Activated CD4-positive, alpha-beta T cell treated with anti-CD3 and anti-CD28 coated beads for 4 hours (primary cell): ENCODE measurements around the gene TFEB.

Experiments
- DNase-seq, 2 donors: peaks; one replicate each; pipeline ENCODE4 v3.0.0-alpha.2; 2020

TFEB gene

GRCh38 chr6:41704656-41705310, 30.6 kb downstream of the TFEB start:
- DNase-seq: no peak

DNA sequence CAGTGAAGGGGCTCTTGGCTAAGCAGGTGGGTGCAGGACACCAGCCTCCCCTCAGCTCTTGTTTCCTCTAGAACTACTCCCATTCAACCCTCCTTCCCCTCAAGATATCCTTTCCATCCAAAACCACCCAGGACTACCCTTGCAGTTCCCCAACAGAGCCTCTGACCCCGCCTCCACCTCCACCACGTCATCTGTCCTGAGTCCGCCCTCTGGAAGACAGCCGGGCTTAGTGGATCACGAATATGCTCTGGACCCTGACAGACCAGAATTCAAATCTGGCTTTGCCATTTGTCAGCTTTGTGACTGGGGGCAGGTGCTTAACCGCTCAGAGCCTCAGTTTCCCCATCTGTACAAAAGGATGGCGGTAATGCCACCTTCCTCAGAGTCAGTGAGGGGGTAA, 31.4 kb downstream of the TFEB start:
- DNase-seq: no peak

- no peak for DNase-seq
Measured at GRCh38 chr6:41702771-41703494, 32.5 kb downstream of the TFEB start.

GRCh38 chr6:41702089-41702745, 33.2 kb downstream of the TFEB start:
- DNase-seq: no peak

GRCh38 chr6:41700463-41701347, 34.7 kb downstream of the TFEB start:
- no peak for DNase-seq

DNA sequence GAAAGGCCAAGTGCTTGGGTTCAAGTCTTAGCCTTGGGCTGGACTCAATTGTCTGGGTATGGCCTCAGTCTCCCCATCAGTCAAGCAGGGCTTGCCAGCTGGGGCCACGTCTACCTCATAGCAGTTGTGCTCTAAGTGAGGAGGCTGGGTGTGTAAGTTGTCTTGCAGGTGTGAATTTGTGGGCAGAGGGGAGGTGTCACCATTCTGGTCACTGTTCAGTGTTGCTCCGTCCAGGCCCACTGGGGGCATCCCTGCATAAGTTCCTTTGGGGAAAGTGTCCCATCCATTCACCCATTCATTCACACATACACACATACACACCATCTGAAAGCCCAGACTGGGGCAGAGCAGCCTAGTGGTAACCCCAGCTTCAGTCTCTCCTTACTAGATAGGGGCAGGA, 36.3 kb downstream of the TFEB start:
- no peak for DNase-seq

DNA sequence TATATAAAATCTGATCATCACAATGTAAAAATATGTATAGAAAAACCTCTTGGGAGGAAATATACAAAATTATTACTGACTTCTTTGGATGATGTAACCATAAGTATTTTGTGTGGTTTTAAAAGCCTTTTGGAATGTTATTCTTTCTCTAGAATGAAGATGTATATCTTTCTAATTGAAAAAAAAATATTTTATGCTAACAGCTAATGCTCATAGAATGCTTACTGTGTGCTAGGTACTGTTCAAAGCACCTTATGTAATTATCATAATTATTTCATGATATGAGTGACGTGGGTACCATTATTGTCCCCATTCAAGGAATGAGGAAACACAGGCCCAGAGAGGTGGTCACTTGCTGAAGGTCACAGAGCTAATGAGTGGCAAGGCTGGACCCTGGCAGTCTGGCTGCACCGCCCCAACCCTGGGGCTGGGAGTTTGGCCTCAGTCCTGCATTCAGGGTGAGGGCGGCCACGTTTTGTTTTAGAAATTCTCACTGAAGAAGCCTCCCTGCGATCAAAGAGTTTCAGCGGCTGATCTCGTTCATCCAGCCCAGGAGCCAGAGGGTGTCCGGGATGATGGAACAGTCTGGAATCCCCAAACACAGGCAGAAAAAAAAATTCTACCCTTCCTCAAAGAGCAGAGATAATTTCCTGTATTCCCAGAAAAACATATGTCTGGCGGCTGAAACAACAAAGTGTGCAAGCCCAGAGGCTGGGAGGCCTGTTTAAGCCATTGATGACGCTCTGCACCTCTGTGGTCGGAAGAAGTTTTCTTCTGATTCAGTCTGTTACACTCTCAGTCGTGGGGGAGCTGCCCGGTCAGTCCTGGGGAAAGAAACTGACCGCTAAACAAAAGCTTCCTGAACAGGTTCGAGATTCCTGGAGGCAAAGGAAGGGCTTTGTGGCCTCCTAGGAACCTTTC, 37.3 kb downstream of the TFEB start:
- DNase-seq: no peak

- no peak for DNase-seq
Measured at GRCh38 chr6:41696788-41697187, 38.6 kb downstream of the TFEB start.

DNA sequence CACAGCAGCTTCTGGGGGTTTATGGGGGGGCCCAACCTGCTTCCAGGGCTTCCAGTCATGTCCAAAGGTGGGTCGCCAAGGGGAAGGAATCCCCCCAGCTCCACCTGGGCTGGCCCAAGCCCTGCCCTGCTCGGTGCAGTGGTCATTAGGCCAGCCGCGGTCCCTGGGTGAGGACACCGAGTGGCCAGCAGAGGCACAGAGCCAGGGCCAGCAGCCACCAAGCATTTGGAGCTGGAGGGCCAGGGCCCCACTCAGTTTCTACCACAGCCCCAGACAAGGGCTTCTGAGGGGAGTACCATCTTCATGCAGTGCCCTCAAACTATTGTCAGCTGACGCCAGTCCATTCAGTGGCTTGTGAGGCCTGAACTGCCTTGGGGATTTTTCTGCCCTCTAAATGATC, 39.6 kb downstream of the TFEB start:
- DNase-seq: no peak

DNA sequence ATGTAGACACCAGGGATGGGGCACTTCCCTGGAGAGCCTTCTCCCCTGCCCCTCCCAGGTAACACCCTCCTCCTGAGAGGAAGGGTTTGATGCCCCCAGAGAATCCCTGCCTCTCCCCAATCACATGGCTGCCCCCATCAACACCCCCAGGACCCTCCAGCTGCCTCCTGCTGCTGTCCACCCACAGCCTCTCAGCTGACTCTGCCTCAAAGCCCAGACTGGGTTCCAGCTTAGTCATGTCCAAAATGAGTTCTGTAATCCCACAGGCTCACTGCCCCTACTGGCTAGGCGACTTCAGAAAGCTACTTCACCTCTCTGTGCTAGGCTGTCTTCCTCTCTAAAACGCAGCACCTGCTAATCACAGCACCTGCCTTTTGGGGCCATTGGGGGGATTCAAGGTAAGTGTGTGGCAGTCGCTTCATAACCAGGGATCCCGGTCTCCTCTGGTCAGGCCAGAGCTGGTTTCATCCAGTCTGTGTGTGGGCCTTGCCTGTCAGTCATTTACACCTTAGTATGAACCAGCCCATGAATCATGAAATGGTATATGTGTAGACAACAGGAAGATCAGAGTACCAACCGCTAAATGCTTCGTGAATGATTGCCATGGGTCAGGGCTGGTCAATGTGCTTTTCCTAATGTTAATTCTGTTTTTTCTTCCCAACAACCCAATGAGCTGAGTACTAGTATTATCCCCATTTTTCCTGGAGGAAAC, 40.4 kb downstream of the TFEB start:
- DNase-seq: no peak

- no peak for DNase-seq
Measured at GRCh38 chr6:41693281-41694240, 41.8 kb downstream of the TFEB start.

DNA sequence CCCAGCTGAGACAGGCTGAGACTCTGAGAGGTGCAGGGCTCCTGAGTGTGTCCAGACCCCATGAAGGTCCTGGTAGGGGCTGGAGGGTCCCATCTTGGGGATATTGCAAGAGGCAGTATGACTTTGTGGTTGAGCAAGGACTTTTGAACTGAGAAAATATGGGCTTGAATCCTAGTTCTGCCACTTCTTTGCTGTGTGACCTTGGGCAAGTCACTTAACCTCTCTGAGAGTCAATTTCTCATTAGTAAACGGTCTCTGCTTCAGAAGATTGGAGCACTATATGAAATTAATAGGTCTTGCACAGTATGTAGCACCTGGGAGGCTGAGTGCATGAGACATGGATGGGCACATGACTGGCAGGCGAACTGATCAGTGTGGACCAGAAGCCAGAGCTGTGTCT, 42.7 kb downstream of the TFEB start:
- no peak for DNase-seq

- no peak for DNase-seq
Measured at GRCh38 chr6:41692080-41692675, 43.2 kb downstream of the TFEB start.

- no peak for DNase-seq
Measured at GRCh38 chr6:41691426-41692079, 43.9 kb downstream of the TFEB start.

GRCh38 chr6:41690541-41691330, 44.7 kb downstream of the TFEB start:
- no peak for DNase-seq

DNA sequence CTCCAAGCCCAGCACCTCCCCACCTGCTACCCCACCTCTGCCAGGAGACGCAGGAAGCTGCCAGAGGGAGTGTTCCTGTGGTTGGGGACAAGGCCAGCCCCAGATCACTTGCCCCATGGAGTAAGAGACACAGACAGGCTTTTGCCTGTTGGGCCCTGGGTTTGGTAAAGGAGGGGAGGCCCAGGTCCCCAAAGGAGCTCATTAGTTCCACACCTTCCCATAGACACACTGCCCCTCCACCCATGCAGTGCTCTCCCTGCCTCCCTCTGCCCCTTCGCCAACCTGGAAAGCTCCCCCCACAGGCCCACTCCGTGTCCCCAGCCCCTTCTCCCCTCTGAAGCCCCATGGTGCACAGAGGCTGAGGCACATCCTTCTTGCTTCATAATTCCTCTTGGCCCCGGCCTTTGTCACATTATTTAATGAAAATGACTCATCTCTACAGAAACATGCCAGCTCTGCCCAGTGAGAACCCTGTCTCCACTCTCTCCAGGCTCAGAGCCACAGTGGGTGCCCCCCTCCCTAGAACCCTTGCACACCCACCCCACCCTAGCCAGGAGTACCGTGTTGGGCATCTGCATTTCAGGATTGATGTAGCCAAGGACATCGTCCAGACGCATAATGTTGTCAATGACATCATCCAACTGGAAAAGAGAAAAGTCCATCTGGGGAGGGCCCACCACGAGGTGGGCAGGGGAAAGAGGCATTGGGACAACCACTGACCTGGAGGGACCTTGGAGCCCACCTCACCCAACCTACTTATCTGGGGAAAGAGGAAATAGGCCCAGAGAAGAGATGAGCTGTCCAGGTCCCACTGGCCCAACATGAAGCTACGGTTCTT, 46.0 kb downstream of the TFEB start:
- no peak for DNase-seq

- DNase-seq: no peak
Measured at GRCh38 chr6:41688256-41688965, 47.0 kb downstream of the TFEB start.
